Right kidney (tissue), 1 donor: ENCODE data around the gene POLDIP3.
"Not testable (repeated sequence)": the region's sequence is repeated elsewhere in the genome, so short reads cannot be mapped to it uniquely, and the experiment has no call there.

Experiments
- DNase-seq: peaks from one replicate; pipeline ENCODE4 v3.0.0-alpha.2; 2016

The POLDIP3 gene

DNA sequence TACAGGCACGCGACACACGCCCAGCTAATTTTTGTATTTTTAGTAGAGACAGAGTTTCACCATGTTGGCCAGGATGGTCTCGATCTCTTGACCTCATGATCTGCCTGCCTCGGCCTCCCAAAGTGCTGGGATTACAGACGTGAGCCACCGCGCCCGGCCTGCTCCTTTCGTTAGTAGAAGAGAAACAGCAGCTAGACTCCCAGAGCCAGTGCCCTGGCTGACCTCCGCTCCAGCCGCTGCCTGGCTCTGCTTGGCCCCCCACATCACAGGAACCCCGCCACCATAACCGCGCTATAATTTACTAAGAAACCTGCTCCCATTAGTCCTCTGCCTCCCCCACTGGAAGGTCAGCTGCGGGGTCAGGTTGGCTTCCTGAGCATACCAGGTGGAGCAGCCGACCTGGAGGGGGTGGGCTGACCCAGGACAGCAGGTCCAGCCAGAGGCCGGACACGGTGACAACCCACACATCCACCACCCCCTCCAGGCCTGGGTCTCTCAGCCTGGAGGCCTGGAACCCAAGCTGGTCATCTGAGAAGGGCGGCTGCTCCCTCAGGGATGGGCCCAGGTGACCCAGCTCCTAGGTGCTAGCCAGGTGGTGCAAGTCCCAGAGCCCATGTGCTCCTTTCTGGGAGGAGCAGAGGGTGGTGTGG lies 7.5 kb upstream of the POLDIP3 start:
- DNase-seq = no peak

GRCh38 chr22:42621505-42622002 lies 6.9 kb upstream of the POLDIP3 start:
- peak; percentile 63 for DNase-seq

- DNase-seq = no peak
Observed at GRCh38 chr22:42620084-42620483, 5.4 kb upstream of the POLDIP3 start.

DNA sequence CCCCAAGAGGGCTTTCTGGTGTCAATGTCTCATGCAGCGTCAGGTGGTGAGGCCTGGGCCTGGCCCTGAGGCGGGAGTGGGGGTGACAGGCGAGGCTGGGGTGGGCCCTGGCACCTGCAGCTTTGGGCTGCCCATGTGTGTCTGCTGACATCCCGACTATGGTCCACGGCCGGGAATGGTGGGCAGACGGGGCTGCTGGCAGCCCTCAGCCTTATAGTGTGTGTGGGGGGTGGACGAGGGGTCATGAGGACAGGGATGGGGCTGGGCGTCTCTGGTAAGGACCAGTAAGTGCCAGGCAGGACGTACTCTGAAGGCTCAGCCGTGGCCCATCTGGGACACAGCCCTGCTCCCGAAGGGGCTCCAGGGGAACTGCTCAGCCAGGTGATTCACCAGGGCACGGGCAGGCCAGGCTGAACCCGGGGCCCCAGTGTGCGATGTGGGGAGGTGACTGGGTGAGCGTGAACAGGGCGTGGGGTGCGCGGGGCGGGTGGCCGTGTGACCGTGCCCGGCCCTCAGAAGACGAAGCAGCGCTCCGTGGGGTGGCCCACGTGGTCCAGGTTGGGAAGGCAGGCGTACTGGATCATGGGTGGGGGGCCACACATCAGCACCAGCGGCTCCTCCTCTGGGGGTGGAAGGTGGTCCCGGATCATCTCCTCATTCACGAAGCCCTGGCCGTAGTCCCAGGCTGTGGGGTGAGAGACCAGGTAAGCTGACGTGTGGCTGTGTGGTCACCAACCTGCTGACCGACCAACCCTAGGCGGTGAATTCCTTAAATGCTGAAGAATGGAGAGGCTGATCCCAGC lies 4.8 kb upstream of the POLDIP3 start:
- DNase-seq = no peak

DNA sequence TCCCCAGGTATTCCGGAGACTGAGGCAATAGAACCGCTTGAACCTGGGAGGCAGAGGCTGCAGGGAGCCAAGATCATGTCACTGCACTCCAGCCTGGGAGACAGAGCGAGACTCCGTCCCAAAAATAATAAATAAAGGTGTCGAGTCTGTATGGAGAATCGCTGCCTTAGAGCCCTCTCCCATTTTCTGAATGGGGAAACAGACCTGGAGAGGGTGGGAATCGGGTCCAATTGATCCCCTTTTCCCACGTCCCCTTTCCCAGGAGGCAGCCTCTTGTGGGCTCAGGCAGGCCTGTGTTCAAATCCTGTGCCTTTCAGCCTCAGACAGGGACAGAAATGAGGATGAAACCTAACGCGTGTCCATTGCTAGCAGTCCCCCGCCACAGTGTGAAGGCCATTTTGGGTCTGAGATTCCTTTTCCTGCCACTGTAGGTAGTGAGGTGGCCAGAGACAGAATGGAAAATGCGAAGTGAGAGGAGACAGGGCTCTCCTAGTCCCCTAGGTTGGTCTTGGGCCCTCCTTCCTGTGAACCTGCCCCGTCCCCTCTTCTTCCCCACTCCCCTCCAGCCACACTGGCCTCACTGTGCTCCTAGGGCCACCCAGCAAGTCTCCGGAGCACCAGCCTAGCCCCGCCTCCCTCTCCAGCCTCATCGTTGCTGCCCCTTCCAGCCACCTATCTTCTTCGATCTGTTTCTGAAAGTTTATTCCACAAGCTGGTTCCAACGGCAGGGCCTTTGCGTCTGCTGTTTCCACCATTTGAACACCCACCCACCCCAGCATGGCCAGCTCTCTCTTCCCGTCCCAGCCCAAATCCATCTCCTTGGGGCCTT lies 2.7 kb upstream of the POLDIP3 start:
- DNase-seq = no peak

GRCh38 chr22:42615860-42616175 lies 1.1 kb upstream of the POLDIP3 start:
- not testable (repeated sequence) for DNase-seq

DNA sequence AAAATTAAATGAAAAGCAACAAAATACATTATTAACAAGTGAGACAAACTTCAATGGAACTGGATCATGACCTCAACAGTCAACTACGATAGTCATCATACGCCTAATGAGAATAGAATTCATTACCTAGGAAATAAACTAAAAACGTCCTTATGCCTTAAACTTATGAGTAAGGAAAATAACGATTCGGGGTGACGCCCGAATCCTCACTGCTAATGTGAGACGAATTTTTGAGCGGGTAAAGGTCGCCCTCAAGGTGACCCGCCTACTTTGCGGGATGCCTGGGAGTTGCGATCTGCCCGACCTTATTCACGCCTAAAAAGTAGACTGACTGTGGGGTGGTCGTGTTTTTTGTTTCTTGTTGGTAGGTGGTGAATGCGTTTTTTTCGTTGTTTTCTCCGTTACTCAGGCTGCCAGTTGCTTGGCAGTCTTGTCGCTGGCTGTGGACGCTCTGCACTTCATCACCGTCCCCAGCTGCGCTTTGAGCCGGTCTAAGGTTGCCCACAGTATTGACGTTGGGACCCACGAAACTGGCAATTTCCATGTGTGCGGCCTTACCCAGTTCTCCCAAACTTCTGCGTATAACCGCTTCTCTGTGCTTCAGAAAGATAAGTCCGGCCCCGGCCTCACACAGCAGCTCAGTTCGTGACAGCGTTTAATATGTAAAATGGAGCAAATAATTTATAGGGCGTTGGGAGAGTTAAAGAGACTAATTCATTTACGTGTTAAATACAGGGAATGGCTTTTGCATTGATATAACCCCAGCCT lies 593 bp upstream of the POLDIP3 start:
- DNase-seq = peak; percentile 94

DNA sequence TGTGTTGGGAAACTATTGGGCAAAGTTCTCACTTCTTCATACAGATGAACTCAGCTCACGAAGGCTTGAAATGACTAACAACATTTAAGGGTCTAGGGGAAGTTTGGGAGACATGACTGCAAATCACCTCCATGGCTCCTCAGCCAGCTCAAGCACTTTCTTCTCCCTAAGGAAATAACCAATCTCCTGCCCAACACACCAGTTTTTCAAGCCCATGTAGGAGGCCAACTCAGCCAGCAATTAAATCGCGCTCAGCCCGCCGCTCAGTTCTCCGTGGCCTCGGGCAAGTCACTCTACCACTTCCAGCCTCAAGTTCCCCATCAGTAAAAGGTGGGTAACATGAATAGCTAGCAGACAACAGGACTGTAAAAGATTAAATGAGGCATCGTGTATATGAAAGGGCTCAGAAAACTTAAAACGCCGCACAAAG lies 796 bp downstream of the POLDIP3 start:
- no peak for DNase-seq

DNA sequence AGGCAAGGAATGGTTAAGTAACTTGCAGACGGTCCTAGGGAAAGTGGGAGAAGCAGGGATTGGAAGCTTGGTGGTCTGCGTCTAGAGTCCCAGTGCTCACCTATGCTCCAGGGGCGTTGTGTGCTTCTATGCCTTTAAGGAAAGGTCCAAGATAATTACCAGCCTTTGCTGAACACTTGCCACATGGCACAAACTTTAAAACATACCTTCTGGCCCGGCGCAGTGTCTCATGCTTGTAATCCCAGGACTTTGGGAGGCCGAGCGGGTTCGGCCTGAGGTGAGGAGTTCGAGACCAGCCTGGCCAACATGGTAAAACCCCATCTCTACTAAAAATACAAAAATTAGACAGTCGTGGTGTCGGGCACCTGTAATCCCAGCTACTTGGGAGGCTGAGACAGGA lies 2.3 kb downstream of the POLDIP3 start:
- no peak for DNase-seq

GRCh38 chr22:42611051-42611450 lies 3.6 kb downstream of the POLDIP3 start:
- no peak for DNase-seq

- no peak for DNase-seq
Observed at GRCh38 chr22:42610186-42610585, 4.5 kb downstream of the POLDIP3 start.

DNA sequence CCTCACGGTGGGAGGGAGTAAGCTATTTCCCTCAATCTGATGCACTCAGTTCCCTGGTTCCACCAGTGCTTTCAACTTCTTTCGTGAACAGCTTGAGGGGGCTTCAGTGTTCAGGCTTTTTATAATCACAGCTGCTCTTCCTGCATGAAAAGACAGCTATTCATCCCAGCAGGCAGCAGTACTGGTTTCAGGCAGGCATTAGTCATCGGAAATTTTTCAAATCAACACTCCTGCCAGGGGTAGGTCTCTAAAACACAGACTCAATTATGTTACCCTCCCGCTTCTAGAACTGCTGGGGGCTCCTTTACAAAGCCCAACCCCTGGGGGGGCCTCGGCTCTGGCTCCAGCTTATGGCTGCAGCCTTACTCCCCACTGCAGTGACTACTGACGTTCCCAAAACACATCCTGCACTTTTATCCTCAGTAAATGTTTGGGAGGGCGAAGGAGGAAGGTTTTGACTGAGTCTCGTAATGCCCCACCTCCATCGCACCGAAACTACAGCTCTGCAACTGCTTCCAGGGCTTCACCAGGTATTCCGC lies 5.8 kb downstream of the POLDIP3 start:
- no peak for DNase-seq

GRCh38 chr22:42608136-42608822 lies 6.4 kb downstream of the POLDIP3 start:
- no peak for DNase-seq

DNA sequence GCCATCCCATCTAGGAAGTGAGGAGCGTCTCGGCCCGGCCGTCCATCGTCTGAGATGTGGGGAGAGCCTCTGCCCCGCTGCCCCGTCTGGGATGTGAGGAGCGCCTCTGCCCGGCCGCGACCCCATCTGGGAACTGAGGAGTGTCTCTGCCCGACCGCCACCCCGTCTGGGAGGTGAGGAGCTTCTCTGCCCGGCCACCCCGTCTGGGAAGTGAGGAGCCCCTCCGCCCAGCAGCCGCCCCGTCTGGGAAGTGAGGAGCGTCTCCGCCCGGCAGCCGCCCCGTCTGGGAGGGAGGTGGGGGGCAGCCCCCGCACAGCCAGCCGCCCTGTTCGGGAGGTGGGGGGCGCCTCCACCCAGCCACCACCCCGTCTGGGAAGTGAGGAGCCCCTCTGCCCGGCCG lies 7.0 kb downstream of the POLDIP3 start:
- DNase-seq = not testable (repeated sequence)

- no peak for DNase-seq
Observed at GRCh38 chr22:42604403-42604802, 10.3 kb downstream of the POLDIP3 start.

GRCh38 chr22:42603427-42603826 lies 11.3 kb downstream of the POLDIP3 start:
- DNase-seq = no peak

DNA sequence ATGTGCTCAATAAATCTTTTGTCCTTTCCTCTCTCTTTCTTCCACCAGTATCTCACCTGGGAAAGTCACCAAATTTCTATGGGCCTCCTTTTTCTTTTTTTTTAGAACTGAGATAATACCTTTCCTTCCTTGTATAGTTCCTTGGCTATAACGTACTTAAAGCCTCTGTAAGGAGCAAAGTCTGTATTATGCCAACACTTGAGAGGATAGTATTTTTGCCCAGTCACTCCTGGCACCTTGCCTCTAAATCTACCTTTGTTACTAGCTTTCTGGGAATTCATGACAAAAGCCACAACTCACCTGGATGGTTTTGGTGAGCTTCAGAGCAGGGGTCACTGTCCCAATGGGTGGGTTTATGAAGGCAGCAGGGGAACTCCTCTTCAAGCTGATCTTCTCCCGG lies 12.2 kb downstream of the POLDIP3 start:
- DNase-seq = no peak

GRCh38 chr22:42601879-42602465 lies 12.7 kb downstream of the POLDIP3 start:
- no peak for DNase-seq

- no peak for DNase-seq
Observed at GRCh38 chr22:42596863-42597530, 17.7 kb downstream of the POLDIP3 start.

GRCh38 chr22:42596336-42596735 lies 18.3 kb downstream of the POLDIP3 start:
- DNase-seq = no peak
